GM12892 (cell line): ENCODE measurements around the gene MSANTD2.

ENCODE experiments used
- POLR2A ChIP-seq: IDR thresholded peaks from 2 replicates; pipeline ENCODE4 v1.6.1; 2011; ENCODE audit warnings: low read depth, low read length, control low read depth
- POLR2AphosphoS5 ChIP-seq: IDR thresholded peaks from 2 replicates; pipeline ENCODE4 v1.6.1; 2011; ENCODE audit warnings: low read depth, low read length, control low read depth

DNA sequence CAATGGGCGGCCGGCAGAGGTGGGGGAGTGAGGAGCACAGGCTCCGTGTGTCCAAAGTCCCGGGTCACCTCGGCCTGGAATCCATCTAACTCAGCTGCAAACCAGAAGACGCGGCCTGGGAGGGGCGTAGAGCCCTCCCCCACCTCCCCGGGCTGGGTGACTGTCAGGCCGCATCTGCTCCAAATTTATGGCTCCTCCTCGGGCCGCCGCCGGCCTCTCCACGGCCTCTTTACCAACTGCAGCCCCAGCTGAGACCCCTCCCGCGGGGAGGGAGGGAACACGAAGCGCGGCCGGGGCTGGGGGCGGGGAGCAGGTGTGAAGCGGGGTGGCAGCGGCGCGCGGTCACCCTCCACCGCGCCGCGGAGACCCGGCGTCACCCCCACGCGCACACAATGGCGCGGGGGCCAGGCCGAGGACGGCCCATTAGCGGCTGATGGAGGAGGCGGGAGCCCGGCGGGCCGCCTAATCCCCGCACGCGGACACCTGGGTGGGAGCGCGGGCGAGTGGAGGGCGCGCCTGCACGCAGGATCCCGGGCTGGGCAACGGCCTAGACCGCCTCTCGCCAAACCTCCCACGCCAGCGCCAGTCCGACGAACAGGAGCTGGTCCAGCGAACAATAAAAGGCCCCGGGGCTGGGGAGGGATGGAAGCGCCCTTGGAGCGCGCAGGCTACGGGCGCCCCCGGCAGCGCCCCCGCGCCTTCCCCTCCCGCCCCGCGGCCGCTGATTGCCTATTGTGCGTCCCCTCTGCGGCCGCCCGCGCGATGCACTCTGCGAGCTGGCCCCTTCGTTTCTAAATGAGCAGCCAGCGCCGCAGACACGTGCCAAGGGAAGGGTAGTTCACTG is 39.1 kb upstream of the MSANTD2 start:
- TF ChIP-seq POLR2A: no peak
- no peak for TF ChIP-seq POLR2AphosphoS5
